HUES64 (cell line): ENCODE data around the gene LYPLAL1. TPM values are rescaled to one million over a fixed set of nuclear protein-coding genes. Genes with fewer than 3 reads are reported as not detected.

ENCODE experiments used
- H3K27ac ChIP-seq: 2 replicates; pipeline ENCODE4 v1.7.0; 2013; ENCODE audit warnings: low read depth, low read length, inconsistent platforms
- H3K27me3 ChIP-seq: 2 replicates; pipeline ENCODE4 v1.6.1; 2013; ENCODE audit warnings: mild to moderate bottlenecking, low read length; ENCODE audit not compliant: insufficient read depth
- H3K36me3 ChIP-seq: 2 replicates; pipeline ENCODE4 v1.6.1; 2013; ENCODE audit warnings: mild to moderate bottlenecking, low read length; ENCODE audit not compliant: insufficient read depth
- H3K4me1 ChIP-seq: 2 replicates; pipeline ENCODE4 v1.6.1; 2013; ENCODE audit warnings: mild to moderate bottlenecking, low read length, moderate library complexity; ENCODE audit not compliant: insufficient read depth
- H3K4me3 ChIP-seq: 2 replicates; pipeline ENCODE4 v1.5.1; 2013; ENCODE audit warnings: mild to moderate bottlenecking, low read length, moderate library complexity
- H3K9ac ChIP-seq: 2 replicates; pipeline ENCODE4 v1.6.1; 2013; ENCODE audit warnings: mild to moderate bottlenecking, low read depth, low read length
- H3K9me3 ChIP-seq: 2 replicates; pipeline ENCODE4 v1.6.1; 2013; ENCODE audit warnings: low read depth, low read length; ENCODE audit not compliant: insufficient read depth
- whole genome bisulfite sequencing: fragments of 150-250, 120-280 bp; methylation state at CpG from one replicate; pipeline ENCODE4 v1.1.7; 2013; ENCODE audit warnings: missing lambda C conversion rate; 5-methylcytosine and 5-hydroxymethylcytosine counted together
- polyA plus RNA-seq, 2 experiments: library from polyadenylated mRNA; stranded (reverse); fragments of 50-300 nt; gene quantifications; one replicate each; pipeline ENCODE4 v1.2.3, GENCODE V29; 2013

The LYPLAL1 gene
- 9.7 TPM for polyA plus RNA-seq (2013, experiment 1 of 2)
- 14.8 TPM for polyA plus RNA-seq (2013, experiment 2 of 2)

DNA sequence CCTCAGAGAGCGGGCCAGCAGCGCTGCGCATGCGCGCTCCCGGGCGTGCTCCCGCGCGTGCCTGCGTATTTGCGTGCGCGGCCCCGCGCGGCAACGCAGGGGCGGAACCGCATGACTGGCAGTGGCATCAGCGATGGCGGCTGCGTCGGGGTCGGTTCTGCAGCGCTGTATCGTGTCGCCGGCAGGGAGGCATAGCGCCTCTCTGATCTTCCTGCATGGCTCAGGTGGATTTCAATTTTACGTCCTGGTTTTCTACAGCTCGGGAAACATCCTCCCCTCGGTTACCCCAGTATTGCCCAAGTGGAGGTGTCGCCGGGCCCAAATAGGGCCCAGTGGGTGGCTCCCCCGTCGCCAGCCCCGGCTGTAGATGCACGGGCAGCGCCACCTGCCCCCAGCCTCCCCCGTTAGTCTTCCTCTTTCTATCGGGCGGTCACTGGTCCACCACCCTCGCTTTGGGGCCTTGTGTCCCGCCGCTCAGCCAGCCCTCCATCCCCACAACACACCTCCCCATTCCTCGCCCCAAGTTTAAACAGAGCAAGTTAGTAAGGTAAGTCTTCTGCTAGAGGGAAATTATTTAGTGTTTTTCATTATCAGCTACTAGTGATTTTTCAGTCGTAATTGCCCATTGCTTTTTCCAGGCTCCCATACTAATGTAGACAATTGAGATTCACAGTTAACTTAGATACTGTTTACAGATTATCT, at the start of gene LYPLAL1:
Gene LYPLAL1, plus strand, starts transcription at position 121 of the 702 bp plus-strand sequence. Its CDS starts 13 bp downstream, at position 134.
- WGBS: under 1% methylated on average over 47 of the region's 48 CpGs

GRCh38 chr1:219124163-219124562, 49.5 kb upstream of the LYPLAL1 start:
- no peaks in the 10 kb centered on the region for H3K27me3 ChIP-seq
- H3K9me3 ChIP-seq: no peaks in the 10 kb centered on the region
- H3K4me1 ChIP-seq: no peaks in the 10 kb centered on the region
- H3K36me3 ChIP-seq: no peaks in the 10 kb centered on the region
- no peak overlapping the region for H3K9ac ChIP-seq
- WGBS: 95% methylated on average over 5 of the region's 5 CpGs
- H3K27ac ChIP-seq: no peak overlapping the region
- H3K4me3 ChIP-seq: no peak overlapping the region

More for the DNA sequence above, at the start of gene LYPLAL1:
- Histone ChIP-seq H3K27ac (peak within 1 kb of the TSS; percentile 84), H3K9ac (peak within 1 kb of the TSS; percentile 88), H3K36me3 (no peaks in the 10 kb centered on the region), H3K9me3 (no peaks in the 10 kb centered on the region), H3K27me3 (no peaks in the 10 kb centered on the region), H3K4me3 (peak within 1 kb of the TSS; percentile 88), H3K4me1 (peaks cover 15% of the 10 kb centered on the region; the same call in 1 of the 2 replicates)

GRCh38 chr1:219125342-219125741, 48.3 kb upstream of the LYPLAL1 start:
- Histone ChIP-seq H3K4me3 (no peak overlapping the region), H3K9ac (no peak overlapping the region), H3K27ac (no peak overlapping the region), H3K9me3 (no peaks in the 10 kb centered on the region), H3K4me1 (no peaks in the 10 kb centered on the region), H3K27me3 (no peaks in the 10 kb centered on the region), H3K36me3 (no peaks in the 10 kb centered on the region)
- WGBS: 91% methylated on average over 4 of the region's 4 CpGs

DNA sequence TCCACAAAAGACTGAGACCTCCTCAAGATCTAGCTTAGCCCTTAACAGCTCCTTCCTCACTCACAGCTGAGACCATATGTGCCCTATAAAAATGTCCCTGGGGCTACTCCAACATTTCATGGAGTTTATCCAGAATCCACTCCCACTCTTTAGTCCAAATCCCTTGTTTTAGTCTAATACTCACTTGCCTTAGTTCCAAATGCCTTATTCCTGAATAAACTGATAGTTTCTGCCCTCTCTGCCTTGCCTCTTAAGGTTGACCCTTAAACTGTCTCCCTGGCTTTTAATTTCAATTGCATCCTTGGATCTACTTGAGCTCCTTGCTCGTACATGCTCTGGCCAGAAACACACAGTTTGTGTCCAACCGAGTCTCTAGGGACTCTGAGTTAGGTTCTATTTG, 47.3 kb upstream of the LYPLAL1 start:
- Histone ChIP-seq H3K27me3 (no peaks in the 10 kb centered on the region), H3K9ac (no peak overlapping the region), H3K27ac (no peak overlapping the region), H3K4me3 (no peak overlapping the region), H3K9me3 (no peaks in the 10 kb centered on the region), H3K4me1 (no peaks in the 10 kb centered on the region), H3K36me3 (no peaks in the 10 kb centered on the region)
- WGBS: 87% methylated on average over 2 of the region's 2 CpGs

DNA sequence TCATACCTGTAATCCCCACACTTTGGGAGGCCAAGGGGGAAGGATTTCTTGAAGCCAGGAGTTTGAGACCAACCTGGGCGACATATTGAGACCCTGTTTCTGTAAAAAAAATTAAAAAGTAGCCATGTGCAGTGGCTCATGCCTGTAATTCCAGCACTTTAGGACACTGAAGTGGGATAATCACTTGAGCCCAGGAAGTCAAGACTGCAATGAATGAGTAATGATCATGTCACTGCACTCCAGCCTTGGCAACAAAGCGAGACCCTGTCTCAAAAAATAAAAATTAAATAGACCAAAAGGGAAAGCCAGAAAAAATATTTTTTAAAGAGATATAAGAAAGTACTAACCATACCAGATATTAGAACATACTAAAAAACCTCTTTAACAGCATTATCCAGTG, 44.7 kb upstream of the LYPLAL1 start:
- WGBS: 95% methylated on average over 1 of the region's 2 CpGs
- Histone ChIP-seq H3K4me1 (no peaks in the 10 kb centered on the region), H3K9ac (no peak overlapping the region), H3K36me3 (no peaks in the 10 kb centered on the region), H3K9me3 (no peaks in the 10 kb centered on the region), H3K4me3 (no peak overlapping the region), H3K27me3 (no peaks in the 10 kb centered on the region), H3K27ac (no peak overlapping the region)

- H3K36me3 ChIP-seq: no peaks in the 10 kb centered on the region
- H3K4me3 ChIP-seq: no peak overlapping the region
- no peak overlapping the region for H3K27ac ChIP-seq
- no peak overlapping the region for H3K9ac ChIP-seq
- H3K4me1 ChIP-seq: no peaks in the 10 kb centered on the region
- no peaks in the 10 kb centered on the region for H3K27me3 ChIP-seq
- WGBS: 83% methylated on average over 1 of the region's 1 CpG
- H3K9me3 ChIP-seq: no peaks in the 10 kb centered on the region
Measured at GRCh38 chr1:219130366-219130935, 43.2 kb upstream of the LYPLAL1 start.

DNA sequence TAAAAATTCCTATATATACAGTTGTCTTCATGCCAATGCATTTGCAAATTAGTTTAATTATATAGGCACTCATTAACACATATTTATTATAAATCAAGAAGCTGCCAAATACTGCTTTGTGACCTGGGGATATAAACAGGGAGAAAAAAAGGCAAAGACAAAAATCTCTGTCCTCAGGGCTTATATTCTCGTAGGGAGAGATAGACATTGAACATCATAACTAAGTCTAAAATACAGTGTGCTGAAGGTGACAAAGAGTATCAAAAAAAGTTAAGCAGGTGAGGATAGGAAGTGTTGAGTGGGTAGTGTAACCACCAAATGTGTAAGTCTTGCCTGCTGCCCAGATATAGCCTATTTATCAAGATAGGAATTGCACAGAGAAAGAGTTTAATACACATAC, 40.7 kb upstream of the LYPLAL1 start:
- 100% methylated on average over 1 of the region's 1 CpG for WGBS

GRCh38 chr1:219138747-219139146, 34.9 kb upstream of the LYPLAL1 start:
- Histone ChIP-seq H3K27me3 (no peaks in the 10 kb centered on the region), H3K4me1 (no peaks in the 10 kb centered on the region), H3K9ac (no peak overlapping the region), H3K9me3 (no peaks in the 10 kb centered on the region), H3K27ac (no peak overlapping the region), H3K4me3 (no peak overlapping the region), H3K36me3 (no peaks in the 10 kb centered on the region)
- WGBS: 99% methylated on average over 2 of the region's 3 CpGs

More for the DNA sequence above, 40.7 kb upstream of the LYPLAL1 start:
- H3K4me3 ChIP-seq: no peak overlapping the region
- H3K36me3 ChIP-seq: no peaks in the 10 kb centered on the region
- H3K9ac ChIP-seq: no peak overlapping the region
- H3K9me3 ChIP-seq: no peaks in the 10 kb centered on the region
- no peaks in the 10 kb centered on the region for H3K27me3 ChIP-seq
- H3K4me1 ChIP-seq: no peaks in the 10 kb centered on the region
- no peak overlapping the region for H3K27ac ChIP-seq

GRCh38 chr1:219140303-219140877, 33.3 kb upstream of the LYPLAL1 start:
- H3K27ac ChIP-seq: no peak overlapping the region
- no peak overlapping the region for H3K9ac ChIP-seq
- WGBS: 51% methylated on average over 2 of the region's 2 CpGs
- H3K27me3 ChIP-seq: no peaks in the 10 kb centered on the region
- H3K9me3 ChIP-seq: no peaks in the 10 kb centered on the region
- H3K4me3 ChIP-seq: no peak overlapping the region
- no peaks in the 10 kb centered on the region for H3K36me3 ChIP-seq
- no peaks in the 10 kb centered on the region for H3K4me1 ChIP-seq

- no peaks in the 10 kb centered on the region for H3K4me1 ChIP-seq
- H3K4me3 ChIP-seq: no peak overlapping the region
- WGBS: 100% methylated on average over 1 of the region's 1 CpG
- H3K9me3 ChIP-seq: no peaks in the 10 kb centered on the region
- H3K27me3 ChIP-seq: no peaks in the 10 kb centered on the region
- no peak overlapping the region for H3K9ac ChIP-seq
- no peaks in the 10 kb centered on the region for H3K36me3 ChIP-seq
- H3K27ac ChIP-seq: no peak overlapping the region
Measured at GRCh38 chr1:219143735-219144134, 29.9 kb upstream of the LYPLAL1 start.

DNA sequence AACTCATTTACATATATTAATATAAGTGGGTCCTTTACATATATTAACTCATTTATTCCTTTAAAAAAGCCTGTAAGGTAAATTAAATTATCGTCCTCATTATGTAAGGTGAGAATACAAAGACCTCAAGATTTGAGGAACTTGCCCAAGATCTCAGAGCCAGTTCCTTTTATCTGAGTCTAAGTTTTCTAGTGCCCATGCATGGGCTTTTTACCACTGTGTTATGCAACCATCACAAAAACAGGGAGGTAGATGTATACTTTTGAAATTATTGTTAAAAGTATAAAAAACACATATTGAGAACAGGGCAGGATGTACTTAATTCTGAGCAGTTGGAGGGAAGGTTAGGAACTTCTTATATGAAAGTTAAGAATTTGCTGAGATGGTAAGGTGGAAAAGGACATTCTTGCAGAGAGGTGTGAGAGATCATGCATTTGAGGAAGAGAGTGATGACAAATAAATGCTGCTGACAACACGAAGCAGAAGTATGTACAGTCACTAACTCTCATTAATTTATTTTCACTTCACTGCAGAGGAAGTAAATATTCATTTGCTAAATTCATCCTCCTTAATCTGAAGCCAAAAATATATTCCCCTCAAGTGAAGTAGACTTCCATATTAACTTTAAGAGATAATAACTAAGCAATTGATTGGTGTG, 28.9 kb upstream of the LYPLAL1 start:
- 91% methylated on average over 2 of the region's 2 CpGs for WGBS
- Histone ChIP-seq H3K9ac (no peak overlapping the region), H3K9me3 (no peaks in the 10 kb centered on the region), H3K27me3 (no peaks in the 10 kb centered on the region), H3K36me3 (no peaks in the 10 kb centered on the region), H3K4me1 (no peaks in the 10 kb centered on the region), H3K27ac (no peak overlapping the region), H3K4me3 (no peak overlapping the region)
